HG03135 (cell line): ENCODE data around the gene PGLYRP3.
"Not testable (repeated sequence)": the region's sequence is repeated elsewhere in the genome, so short reads cannot be mapped to it uniquely, and the experiment has no call there.

Source experiments
- ATAC-seq: cut with Tn5 transposase; IDR thresholded peaks from one replicate; pipeline ENCODE4 v1.9.1; 2021; ENCODE audit warnings: mild to moderate bottlenecking, moderate library complexity; ENCODE audit not compliant: unreplicated experiment

The PGLYRP3 gene

GRCh38 chr1:153349363-153350320, 36.9 kb upstream of the PGLYRP3 start:
- no peak for ATAC-seq

- no peak for ATAC-seq
Measured at GRCh38 chr1:153348511-153349362, 36.0 kb upstream of the PGLYRP3 start, which contains the start of gene PGLYRP4. PGLYRP4 (minus strand) TSS chr1:153348841; CDS start chr1:153347932, 909 bp downstream.

- ATAC-seq, result no peak
Measured at GRCh38 chr1:153347856-153348255, 35.1 kb upstream of the PGLYRP3 start.

GRCh38 chr1:153347049-153347448, 34.3 kb upstream of the PGLYRP3 start:
- not testable (repeated sequence) for ATAC-seq

- no peak for ATAC-seq
Measured at GRCh38 chr1:153346077-153346723, 33.4 kb upstream of the PGLYRP3 start.

GRCh38 chr1:153345187-153346076, 32.7 kb upstream of the PGLYRP3 start:
- ATAC-seq, result no peak

GRCh38 chr1:153344718-153345025, 31.9 kb upstream of the PGLYRP3 start:
- no peak for ATAC-seq

GRCh38 chr1:153343811-153344717, 31.3 kb upstream of the PGLYRP3 start:
- no peak for ATAC-seq

- ATAC-seq, result no peak
Measured at GRCh38 chr1:153343040-153343681, 30.4 kb upstream of the PGLYRP3 start.

GRCh38 chr1:153342178-153342577, 29.4 kb upstream of the PGLYRP3 start:
- ATAC-seq, result no peak

- ATAC-seq, result no peak
Measured at GRCh38 chr1:153341431-153341934, 28.7 kb upstream of the PGLYRP3 start.

- no peak for ATAC-seq
Measured at GRCh38 chr1:153340356-153340755, 27.6 kb upstream of the PGLYRP3 start.

- ATAC-seq, result no peak
Measured at GRCh38 chr1:153339802-153340201, 27.1 kb upstream of the PGLYRP3 start.

- ATAC-seq, result no peak
Measured at GRCh38 chr1:153337980-153338853, 25.5 kb upstream of the PGLYRP3 start.

- ATAC-seq, result no peak
Measured at GRCh38 chr1:153336650-153337049, 23.9 kb upstream of the PGLYRP3 start.

GRCh38 chr1:153333902-153334301, 21.1 kb upstream of the PGLYRP3 start:
- ATAC-seq, result no peak

- no peak for ATAC-seq
Measured at GRCh38 chr1:153324912-153325311, 12.2 kb upstream of the PGLYRP3 start.

- no peak for ATAC-seq
Measured at GRCh38 chr1:153322568-153322967, 9.8 kb upstream of the PGLYRP3 start.
